ENCODE measurements around the gene NPIPB2. TPM values are rescaled to one million over a fixed set of nuclear protein-coding genes. Genes with fewer than 3 reads are reported as not detected.
A peak's percentile ranks its signal among the peaks of the same experiment; 100 is the strongest.

The NPIPB2 gene
- total RNA-seq, 4 donors from 2014 or later: 8.7 to 92.3 (median 25.2) TPM

- DNase-seq: peak; percentile 53
- Histone ChIP-seq H3K36me3 (no peaks in the 10 kb centered on the region), H3K4me3 (peak overlapping the region; percentile 88 to 98 (median 95)), H3K27ac (peak overlapping the region; percentile 97 to 99 (median 98)), H3K9me3 (no peaks in the 10 kb centered on the region), H3K4me1 (peaks cover 16 to 54% (median 41%) of the 10 kb centered on the region in 4 donors), H3K27me3 (no peaks in the 10 kb centered on the region)
- intact Hi-C loops (cut with DNase I; ENCODE audit: low total_unique reads) (loop anchor here (5.0 kb wide), 1 partner anchor 62 kb away; the partner anchor contains the start of gene SNX29), in situ Hi-C loops (cut with MboI; ENCODE audit: low pct_ligation_motif_present in 1 of 4, low pct_unique_long_range_greater_than_20kb in 1 of 4, low sequenced_read_pairs in 3 of 4) (no loop called here)
- WGBS, 2 donors (ENCODE audit: low coverage in 1 of 2): 0% methylated on average over 42 of the region's 79 CpGs; no CpG with 5 or more reads in 1 of the 2 donors
- TF ChIP-seq POLR2A (IDR thresholded peaks at IDR 0.05): no peak
These were observed 26.7 kb downstream of the NPIPB2 start for GRCh38 chr16:11915114-11915643.

GRCh38 chr16:11914210-11915113, 27.4 kb downstream of the NPIPB2 start:
- H3K27me3 ChIP-seq: no peaks in the 10 kb centered on the region
- H3K36me3 ChIP-seq: no peaks in the 10 kb centered on the region
- intact Hi-C loops (cut with DNase I; ENCODE audit: low total_unique reads) (loop anchor here (5.0 kb wide), 1 partner anchor 63 kb away; the partner anchor contains the start of gene SNX29), in situ Hi-C loops (cut with MboI; ENCODE audit: low pct_ligation_motif_present in 1 of 4, low pct_unique_long_range_greater_than_20kb in 1 of 4, low sequenced_read_pairs in 3 of 4) (no loop called here)
- H3K4me3 ChIP-seq: peak overlapping the region; percentile 88 to 98 (median 95)
- TF ChIP-seq CTCF (IDR thresholded peaks at IDR 0.05): no peak
- peak overlapping the region; percentile 97 to 99 (median 98) for H3K27ac ChIP-seq
- H3K4me1 ChIP-seq: peaks cover 17 to 61% (median 44%) of the 10 kb centered on the region in 4 donors
- WGBS, 2 donors (ENCODE audit: low coverage in 1 of 2): 1 to 5% methylated on average over 12 to 29 of the region's 30 CpGs
- DNase-seq: peak; percentile 31
- H3K9me3 ChIP-seq: no peaks in the 10 kb centered on the region

GRCh38 chr16:11913425-11914079, 28.3 kb downstream of the NPIPB2 start:
- H3K9me3 ChIP-seq: no peaks in the 10 kb centered on the region
- no peaks in the 10 kb centered on the region for H3K27me3 ChIP-seq
- H3K4me3 ChIP-seq: peak overlapping the region in 3 of 4 donors; percentile 88 to 98 (median 95)
- H3K27ac ChIP-seq: peak overlapping the region; percentile 97 to 99 (median 98)
- WGBS, 2 donors (ENCODE audit: low coverage in 1 of 2): 42 to 47% methylated on average over 5 to 12 of the region's 12 CpGs
- H3K4me1 ChIP-seq: peaks cover 17 to 69% (median 44%) of the 10 kb centered on the region in 4 donors
- no peaks in the 10 kb centered on the region for H3K36me3 ChIP-seq
- DNase-seq: no peak
- in situ Hi-C loops (cut with MboI; ENCODE audit: low pct_ligation_motif_present in 1 of 4, low pct_unique_long_range_greater_than_20kb in 1 of 4, low sequenced_read_pairs in 3 of 4): no loop called here
- intact Hi-C loops (cut with DNase I; ENCODE audit: low total_unique reads): no loop called here
- TF ChIP-seq POLR2A (IDR thresholded peaks at IDR 0.05) (peak; percentile 17), CTCF (IDR thresholded peaks at IDR 0.05) (no peak)

- H3K27me3 ChIP-seq: no peaks in the 10 kb centered on the region
- 63 to 74% methylated on average over 13 to 18 of the region's 18 CpGs for WGBS, 2 donors (ENCODE audit: low coverage in 1 of 2)
- H3K9me3 ChIP-seq: no peaks in the 10 kb centered on the region
- in situ Hi-C loops (cut with MboI; ENCODE audit: low pct_ligation_motif_present in 1 of 4, low pct_unique_long_range_greater_than_20kb in 1 of 4, low sequenced_read_pairs in 3 of 4): no loop called here
- H3K27ac ChIP-seq: peak overlapping the region; percentile 38 to 78 (median 60)
- no peak for DNase-seq
- intact Hi-C loops (cut with DNase I; ENCODE audit: low total_unique reads): no loop called here
- no peak for TF ChIP-seq POLR2A (IDR thresholded peaks at IDR 0.05)
- TF ChIP-seq POLR2AphosphoS5 (IDR thresholded peaks at IDR 0.05): peak; percentile 19 to 38 (median 20)
- H3K4me3 ChIP-seq: no peak overlapping the region
- no peaks in the 10 kb centered on the region for H3K36me3 ChIP-seq
- peaks cover 11 to 66% (median 36%) of the 10 kb centered on the region in 4 donors for H3K4me1 ChIP-seq
These were observed 31.9 kb downstream of the NPIPB2 start for GRCh38 chr16:11909653-11910545.
